GM12874 (cell line): ENCODE results near the gene TMC6.

ENCODE experiments used
- CTCF ChIP-seq: IDR thresholded peaks from 2 replicates; pipeline ENCODE4 v1.5.1; 2011; ENCODE audit warnings: low read depth, mild to moderate bottlenecking, control low read depth, low read length, moderate library complexity; ENCODE audit not compliant: insufficient read depth

Gene TMC6

DNA sequence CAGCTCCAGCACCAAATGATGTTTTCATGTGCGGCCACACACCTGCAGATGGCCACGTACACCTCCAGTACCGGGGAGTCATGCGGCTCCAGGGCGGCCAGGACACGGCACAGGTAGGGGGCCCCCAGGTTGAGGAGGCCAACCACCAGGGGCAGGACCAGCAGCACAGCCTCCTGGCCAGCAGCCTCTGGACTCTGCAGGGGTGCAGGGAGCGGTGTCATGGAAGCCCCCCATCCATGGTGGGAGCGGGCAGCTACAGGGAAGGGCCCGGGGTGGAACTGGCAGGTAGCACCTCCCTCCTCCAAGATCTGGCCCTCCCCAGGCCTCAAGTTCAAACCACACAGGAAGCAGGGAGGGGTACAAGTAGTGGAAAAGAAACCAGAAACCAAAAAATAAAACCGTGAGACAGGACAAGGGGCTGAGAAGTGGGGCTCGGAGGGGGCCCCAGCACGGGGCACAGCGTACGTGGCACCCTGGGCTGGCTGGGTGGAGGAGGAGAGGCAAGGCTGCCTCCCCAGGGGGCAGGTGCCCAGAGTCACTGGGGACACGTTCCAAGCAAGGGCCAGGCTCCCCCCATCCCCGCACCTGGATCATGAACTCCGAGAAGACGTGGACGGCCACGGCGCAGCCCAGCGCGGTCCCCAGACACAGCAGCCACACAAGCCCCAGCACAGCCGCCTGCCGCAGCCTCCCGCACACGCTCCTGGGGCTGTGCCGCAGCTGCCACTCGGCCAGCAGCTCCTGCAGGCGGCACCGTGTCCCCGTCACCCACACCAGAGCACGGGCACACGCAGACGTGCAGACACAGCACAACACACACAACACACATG is 7.4 kb downstream of the TMC6 start:
- no peak for TF ChIP-seq CTCF

- TF ChIP-seq CTCF, result no peak
Measured at GRCh38 chr17:78120537-78120936, 8.0 kb downstream of the TMC6 start.

- TF ChIP-seq CTCF, result no peak
Measured at GRCh38 chr17:78118801-78119241, 9.7 kb downstream of the TMC6 start.

DNA sequence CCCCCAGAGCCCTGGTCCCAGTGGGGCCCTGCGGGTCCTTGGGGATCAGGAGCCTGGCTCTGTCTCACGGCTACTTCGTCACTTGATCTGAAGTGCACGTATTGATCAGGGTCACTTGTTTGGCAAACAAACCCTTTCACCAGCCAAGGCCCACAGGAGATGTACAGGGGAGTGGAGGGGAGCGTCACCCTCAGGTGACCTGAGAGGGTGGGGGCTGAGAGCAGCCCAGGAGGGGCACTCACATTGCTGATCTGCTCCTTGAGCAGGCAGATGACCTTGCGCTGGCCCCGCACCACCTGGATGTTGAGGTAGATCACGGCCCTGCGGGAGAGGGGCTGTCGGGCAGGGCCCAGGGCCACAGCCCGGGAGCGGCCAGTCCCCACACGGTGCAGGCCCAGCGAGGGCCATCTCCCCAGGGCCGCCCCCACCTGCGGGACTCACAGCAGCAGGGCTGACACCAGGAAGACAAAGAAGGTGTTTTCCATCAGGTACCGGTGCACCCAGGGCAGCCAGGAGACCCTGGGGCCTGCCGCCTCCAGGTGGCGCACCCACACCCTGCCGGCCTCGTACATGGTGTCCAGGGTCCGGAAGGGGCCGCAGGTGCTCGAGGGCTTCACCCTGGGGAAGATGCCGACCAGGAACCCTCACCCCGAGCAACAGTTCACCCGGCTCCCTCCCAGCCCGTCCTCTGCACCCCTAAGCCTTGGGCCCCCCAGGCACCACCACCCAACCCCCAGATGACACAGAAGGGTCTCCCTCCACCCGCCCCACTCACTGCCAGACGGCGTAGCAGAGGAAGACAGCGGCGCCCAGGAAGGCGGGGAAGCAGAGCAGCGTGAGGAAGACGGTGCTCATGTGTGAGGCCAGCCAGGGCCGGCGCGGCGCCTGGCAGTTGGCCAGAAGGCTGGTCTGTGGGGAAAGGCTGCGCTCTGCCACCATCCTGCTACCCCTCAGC is 11.3 kb downstream of the TMC6 start:
- peak; percentile 59 for TF ChIP-seq CTCF

DNA sequence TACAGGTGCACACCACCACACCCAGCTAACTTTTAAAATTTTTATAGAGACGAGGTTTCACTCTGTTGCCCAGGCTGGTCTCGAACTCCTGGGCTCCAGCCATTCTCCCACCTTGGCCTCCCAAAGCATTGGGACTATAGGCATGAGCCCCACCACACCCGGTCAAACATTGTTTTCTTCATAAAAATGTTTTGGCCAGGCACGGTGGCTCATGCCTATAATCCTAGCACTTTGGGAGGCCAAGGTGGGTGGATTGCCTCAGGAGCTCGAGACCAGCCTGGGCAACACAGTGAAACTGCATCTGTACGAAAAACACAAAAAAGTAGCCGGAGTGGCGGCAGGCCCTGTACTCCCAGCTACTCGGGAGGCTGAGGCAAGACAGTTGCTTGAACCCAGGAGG is 12.1 kb downstream of the TMC6 start:
- no peak for TF ChIP-seq CTCF

DNA sequence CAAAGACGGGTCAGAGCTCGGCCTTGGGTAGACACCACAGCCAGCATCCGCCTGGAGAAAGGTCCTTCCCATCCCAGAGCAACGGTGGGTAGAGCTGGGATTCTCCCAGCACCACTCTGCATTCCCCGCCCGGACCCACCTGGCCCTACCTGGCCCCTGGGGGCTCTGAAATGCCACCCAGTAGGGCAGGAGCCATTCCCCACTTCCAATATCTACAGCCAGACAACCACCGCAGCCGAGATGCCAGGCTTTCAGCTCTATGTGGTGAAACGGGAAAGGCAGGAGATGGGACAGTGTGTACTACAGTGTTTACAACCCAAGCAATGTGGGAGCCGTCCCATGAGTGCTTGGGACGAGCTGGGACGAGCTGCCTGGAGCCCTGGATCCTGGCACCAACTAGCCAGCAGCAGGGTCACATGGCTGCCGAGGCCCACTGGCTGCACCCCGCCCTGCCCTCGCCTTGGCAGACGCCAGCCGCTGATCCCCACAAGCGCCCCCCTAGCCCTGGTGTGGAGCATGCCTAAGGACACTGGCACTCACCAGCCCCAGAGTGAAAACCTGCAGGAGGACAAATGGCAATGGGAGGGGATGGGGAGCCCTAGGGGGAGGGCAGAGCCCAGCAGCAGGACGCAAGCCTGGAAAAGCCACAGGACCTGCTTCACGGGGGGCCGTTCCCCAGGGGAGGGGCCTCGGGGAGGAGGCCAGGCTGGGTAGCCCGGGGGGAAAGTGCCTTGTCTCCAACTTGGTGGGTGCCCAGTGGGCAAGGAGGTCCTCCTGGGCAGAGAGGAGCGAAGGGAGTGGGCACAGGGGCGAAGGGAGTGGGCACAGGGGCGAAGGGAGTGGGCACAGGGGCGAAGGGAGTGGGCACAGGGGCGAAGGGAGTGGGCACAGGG is 13.5 kb downstream of the TMC6 start:
- TF ChIP-seq CTCF, result no peak
